Lower leg skin (tissue), 3 donors: Measurements from ENCODE around the gene BCAP31.

Source experiments
- CTCF ChIP-seq, 3 donors: fragments of 450-650 bp; IDR thresholded peaks; one replicate each; pipeline ENCODE4 v1.5.1; 2016; ENCODE audit warnings: antibody characterized with exemption in 3 of 3, mild to moderate bottlenecking in 3 of 3, moderate library complexity in 2 of 3
- POLR2A ChIP-seq, 2 donors: fragments of 450-650 bp; IDR thresholded peaks; one replicate each; pipeline ENCODE4 v1.6.1; 2016 to 2017; ENCODE audit warnings: antibody characterized with exemption in 2 of 2, mild to moderate bottlenecking in 1 of 2, moderate library complexity in 1 of 2

GRCh38 chrX:153766871-153767673 is 42.9 kb upstream of the BCAP31 start:
- TF ChIP-seq CTCF (IDR thresholded peaks at IDR 0.05) (no peak), POLR2A (IDR thresholded peaks at IDR 0.05) (no peak)
